ENCODE measurements around the gene LIPN. TPM values are rescaled to one million over a fixed set of nuclear protein-coding genes. Genes with fewer than 3 reads are reported as not detected.

The LIPN gene
- total and polyA plus RNA-seq, 2 experiments from 2014 or later, result not detected

DNA sequence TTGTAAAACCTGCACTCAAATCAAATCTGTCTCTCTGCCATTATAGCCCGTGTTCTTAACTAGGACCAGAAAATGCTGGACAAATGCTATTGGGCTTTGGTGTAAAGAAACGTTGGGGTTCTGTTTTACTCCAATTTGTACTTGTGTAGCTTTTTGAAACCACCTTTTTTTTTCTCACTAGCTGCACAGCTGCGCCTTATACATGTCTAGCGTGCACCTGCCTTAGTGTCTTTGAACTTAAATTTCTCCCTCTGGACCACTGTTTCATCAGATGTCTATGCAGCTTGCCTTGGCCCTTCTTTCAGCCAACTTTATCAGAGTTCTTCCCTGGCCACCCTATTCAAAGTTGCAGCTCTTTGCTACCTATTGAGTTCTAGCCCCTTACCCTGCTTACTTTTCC is 49.8 kb downstream of the LIPN start:
- ATAC-seq, result no peak
- peaks cover 3% of the 10 kb centered on the region for H3K4me1 Mint-ChIP-seq

More for the DNA sequence above, 49.8 kb downstream of the LIPN start:
- H3F3A ChIP-seq (replicated peaks; ENCODE audit: low read depth), result no peaks in the 10 kb centered on the region
- no peaks in the 10 kb centered on the region for H3K36me3 ChIP-seq (ENCODE audit: insufficient read depth)
- no peak overlapping the region for H2AFZ ChIP-seq
- no peaks in the 10 kb centered on the region for H4K20me1 ChIP-seq (replicated peaks; ENCODE audit: insufficient read depth)
- no peak overlapping the region for H3K4me3 ChIP-seq
- H3K79me2 ChIP-seq (replicated peaks; ENCODE audit: insufficient read depth), result no peaks in the 10 kb centered on the region
- DNase-seq (ENCODE audit: low spot score), result no peak
- H3K27ac ChIP-seq (ENCODE audit: low read depth), result no peak overlapping the region
- Mint-ChIP-seq H3K36me3 (ENCODE audit: low read depth) (no peaks in the 10 kb centered on the region), H3K4me3 (no peak overlapping the region), H3K27me3 (ENCODE audit: insufficient read depth, low read depth, poor library complexity) (no peaks in the 10 kb centered on the region), H3K9me3 (no peaks in the 10 kb centered on the region), H3K27ac (no peak overlapping the region)
- H3K27me3 ChIP-seq (ENCODE audit: insufficient read depth), result no peaks in the 10 kb centered on the region
- no peak overlapping the region for H3K4me2 ChIP-seq
- no peaks in the 10 kb centered on the region for H3K9me2 ChIP-seq (ENCODE audit: insufficient read depth)
- TF ChIP-seq, protein P1, sequence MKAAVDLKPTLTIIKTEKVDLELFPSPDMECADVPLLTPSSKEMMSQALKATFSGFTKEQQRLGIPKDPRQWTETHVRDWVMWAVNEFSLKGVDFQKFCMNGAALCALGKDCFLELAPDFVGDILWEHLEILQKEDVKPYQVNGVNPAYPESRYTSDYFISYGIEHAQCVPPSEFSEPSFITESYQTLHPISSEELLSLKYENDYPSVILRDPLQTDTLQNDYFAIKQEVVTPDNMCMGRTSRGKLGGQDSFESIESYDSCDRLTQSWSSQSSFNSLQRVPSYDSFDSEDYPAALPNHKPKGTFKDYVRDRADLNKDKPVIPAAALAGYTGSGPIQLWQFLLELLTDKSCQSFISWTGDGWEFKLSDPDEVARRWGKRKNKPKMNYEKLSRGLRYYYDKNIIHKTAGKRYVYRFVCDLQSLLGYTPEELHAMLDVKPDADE (IDR thresholded peaks at IDR 0.05), result no peak
- no peak for TF ChIP-seq NANOG (IDR thresholded peaks at IDR 0.05; ENCODE audit: borderline replicate concordance)
- TF ChIP-seq EZH2phosphoT487 (IDR thresholded peaks at IDR 0.05; ENCODE audit: unreplicated experiment), result no peak
- no peak for TF ChIP-seq ZNF331 (CRISPR knock-in tag; IDR thresholded peaks at IDR 0.05; ENCODE audit: low read depth)
- TF ChIP-seq JUNB (IDR thresholded peaks at IDR 0.05; ENCODE audit: unreplicated experiment), result no peak
- TF ChIP-seq CREB1 (CRISPR knock-in tag; IDR thresholded peaks at IDR 0.05; ENCODE audit: low read depth), result no peak
- TF ChIP-seq, protein P2, sequence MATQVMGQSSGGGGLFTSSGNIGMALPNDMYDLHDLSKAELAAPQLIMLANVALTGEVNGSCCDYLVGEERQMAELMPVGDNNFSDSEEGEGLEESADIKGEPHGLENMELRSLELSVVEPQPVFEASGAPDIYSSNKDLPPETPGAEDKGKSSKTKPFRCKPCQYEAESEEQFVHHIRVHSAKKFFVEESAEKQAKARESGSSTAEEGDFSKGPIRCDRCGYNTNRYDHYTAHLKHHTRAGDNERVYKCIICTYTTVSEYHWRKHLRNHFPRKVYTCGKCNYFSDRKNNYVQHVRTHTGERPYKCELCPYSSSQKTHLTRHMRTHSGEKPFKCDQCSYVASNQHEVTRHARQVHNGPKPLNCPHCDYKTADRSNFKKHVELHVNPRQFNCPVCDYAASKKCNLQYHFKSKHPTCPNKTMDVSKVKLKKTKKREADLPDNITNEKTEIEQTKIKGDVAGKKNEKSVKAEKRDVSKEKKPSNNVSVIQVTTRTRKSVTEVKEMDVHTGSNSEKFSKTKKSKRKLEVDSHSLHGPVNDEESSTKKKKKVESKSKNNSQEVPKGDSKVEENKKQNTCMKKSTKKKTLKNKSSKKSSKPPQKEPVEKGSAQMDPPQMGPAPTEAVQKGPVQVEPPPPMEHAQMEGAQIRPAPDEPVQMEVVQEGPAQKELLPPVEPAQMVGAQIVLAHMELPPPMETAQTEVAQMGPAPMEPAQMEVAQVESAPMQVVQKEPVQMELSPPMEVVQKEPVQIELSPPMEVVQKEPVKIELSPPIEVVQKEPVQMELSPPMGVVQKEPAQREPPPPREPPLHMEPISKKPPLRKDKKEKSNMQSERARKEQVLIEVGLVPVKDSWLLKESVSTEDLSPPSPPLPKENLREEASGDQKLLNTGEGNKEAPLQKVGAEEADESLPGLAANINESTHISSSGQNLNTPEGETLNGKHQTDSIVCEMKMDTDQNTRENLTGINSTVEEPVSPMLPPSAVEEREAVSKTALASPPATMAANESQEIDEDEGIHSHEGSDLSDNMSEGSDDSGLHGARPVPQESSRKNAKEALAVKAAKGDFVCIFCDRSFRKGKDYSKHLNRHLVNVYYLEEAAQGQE (IDR thresholded peaks at IDR 0.05; ENCODE audit: unreplicated experiment), result no peak
- TF ChIP-seq ZNF114 (CRISPR knock-in tag; IDR thresholded peaks at IDR 0.05), result no peak
- TF ChIP-seq, protein P3, sequence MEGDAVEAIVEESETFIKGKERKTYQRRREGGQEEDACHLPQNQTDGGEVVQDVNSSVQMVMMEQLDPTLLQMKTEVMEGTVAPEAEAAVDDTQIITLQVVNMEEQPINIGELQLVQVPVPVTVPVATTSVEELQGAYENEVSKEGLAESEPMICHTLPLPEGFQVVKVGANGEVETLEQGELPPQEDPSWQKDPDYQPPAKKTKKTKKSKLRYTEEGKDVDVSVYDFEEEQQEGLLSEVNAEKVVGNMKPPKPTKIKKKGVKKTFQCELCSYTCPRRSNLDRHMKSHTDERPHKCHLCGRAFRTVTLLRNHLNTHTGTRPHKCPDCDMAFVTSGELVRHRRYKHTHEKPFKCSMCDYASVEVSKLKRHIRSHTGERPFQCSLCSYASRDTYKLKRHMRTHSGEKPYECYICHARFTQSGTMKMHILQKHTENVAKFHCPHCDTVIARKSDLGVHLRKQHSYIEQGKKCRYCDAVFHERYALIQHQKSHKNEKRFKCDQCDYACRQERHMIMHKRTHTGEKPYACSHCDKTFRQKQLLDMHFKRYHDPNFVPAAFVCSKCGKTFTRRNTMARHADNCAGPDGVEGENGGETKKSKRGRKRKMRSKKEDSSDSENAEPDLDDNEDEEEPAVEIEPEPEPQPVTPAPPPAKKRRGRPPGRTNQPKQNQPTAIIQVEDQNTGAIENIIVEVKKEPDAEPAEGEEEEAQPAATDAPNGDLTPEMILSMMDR (conservative IDR thresholded peaks at IDR 0.05; ENCODE audit: low read depth in 2 of 2), result no peak
- no peak for TF ChIP-seq STAT1 (IDR thresholded peaks at IDR 0.05; ENCODE audit: unreplicated experiment)
- TF ChIP-seq EZH2 (IDR thresholded peaks at IDR 0.05; ENCODE audit: low read depth, unreplicated experiment), result no peak
- TF ChIP-seq, protein P4, sequence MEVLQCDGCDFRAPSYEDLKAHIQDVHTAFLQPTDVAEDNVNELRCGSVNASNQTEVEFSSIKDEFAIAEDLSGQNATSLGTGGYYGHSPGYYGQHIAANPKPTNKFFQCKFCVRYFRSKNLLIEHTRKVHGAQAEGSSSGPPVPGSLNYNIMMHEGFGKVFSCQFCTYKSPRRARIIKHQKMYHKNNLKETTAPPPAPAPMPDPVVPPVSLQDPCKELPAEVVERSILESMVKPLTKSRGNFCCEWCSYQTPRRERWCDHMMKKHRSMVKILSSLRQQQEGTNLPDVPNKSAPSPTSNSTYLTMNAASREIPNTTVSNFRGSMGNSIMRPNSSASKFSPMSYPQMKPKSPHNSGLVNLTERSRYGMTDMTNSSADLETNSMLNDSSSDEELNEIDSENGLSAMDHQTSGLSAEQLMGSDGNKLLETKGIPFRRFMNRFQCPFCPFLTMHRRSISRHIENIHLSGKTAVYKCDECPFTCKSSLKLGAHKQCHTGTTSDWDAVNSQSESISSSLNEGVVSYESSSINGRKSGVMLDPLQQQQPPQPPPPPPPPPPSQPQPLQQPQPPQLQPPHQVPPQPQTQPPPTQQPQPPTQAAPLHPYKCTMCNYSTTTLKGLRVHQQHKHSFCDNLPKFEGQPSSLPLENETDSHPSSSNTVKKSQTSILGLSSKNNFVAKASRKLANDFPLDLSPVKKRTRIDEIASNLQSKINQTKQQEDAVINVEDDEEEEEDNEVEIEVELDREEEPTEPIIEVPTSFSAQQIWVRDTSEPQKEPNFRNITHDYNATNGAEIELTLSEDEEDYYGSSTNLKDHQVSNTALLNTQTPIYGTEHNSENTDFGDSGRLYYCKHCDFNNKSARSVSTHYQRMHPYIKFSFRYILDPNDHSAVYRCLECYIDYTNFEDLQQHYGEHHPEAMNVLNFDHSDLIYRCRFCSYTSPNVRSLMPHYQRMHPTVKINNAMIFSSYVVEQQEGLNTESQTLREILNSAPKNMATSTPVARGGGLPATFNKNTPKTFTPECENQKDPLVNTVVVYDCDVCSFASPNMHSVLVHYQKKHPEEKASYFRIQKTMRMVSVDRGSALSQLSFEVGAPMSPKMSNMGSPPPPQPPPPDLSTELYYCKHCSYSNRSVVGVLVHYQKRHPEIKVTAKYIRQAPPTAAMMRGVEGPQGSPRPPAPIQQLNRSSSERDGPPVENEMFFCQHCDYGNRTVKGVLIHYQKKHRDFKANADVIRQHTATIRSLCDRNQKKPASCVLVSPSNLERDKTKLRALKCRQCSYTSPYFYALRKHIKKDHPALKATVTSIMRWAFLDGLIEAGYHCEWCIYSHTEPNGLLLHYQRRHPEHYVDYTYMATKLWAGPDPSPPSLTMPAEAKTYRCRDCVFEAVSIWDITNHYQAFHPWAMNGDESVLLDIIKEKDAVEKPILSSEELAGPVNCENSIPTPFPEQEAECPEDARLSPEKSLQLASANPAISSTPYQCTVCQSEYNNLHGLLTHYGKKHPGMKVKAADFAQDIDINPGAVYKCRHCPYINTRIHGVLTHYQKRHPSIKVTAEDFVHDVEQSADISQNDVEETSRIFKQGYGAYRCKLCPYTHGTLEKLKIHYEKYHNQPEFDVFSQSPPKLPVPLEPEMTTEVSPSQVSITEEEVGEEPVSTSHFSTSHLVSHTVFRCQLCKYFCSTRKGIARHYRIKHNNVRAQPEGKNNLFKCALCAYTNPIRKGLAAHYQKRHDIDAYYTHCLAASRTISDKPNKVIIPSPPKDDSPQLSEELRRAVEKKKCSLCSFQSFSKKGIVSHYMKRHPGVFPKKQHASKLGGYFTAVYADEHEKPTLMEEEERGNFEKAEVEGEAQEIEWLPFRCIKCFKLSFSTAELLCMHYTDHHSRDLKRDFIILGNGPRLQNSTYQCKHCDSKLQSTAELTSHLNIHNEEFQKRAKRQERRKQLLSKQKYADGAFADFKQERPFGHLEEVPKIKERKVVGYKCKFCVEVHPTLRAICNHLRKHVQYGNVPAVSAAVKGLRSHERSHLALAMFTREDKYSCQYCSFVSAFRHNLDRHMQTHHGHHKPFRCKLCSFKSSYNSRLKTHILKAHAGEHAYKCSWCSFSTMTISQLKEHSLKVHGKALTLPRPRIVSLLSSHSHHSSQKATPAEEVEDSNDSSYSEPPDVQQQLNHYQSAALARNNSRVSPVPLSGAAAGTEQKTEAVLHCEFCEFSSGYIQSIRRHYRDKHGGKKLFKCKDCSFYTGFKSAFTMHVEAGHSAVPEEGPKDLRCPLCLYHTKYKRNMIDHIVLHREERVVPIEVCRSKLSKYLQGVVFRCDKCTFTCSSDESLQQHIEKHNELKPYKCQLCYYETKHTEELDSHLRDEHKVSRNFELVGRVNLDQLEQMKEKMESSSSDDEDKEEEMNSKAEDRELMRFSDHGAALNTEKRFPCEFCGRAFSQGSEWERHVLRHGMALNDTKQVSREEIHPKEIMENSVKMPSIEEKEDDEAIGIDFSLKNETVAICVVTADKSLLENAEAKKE (CRISPR knock-in tag; IDR thresholded peaks at IDR 0.05), result no peak
- TF ChIP-seq POLR2AphosphoS5 (IDR thresholded peaks at IDR 0.05; ENCODE audit: low read depth), result no peak
- H3K4me1 ChIP-seq (ENCODE audit: insufficient read depth), result no peaks in the 10 kb centered on the region

Measured in GM23338 (cell line).